Endothelial cell of umbilical vein (primary cell): Measurements from ENCODE around the gene ARHGAP29. TPM values are rescaled to one million over a fixed set of nuclear protein-coding genes. Genes with fewer than 3 reads are reported as not detected.

ENCODE experiments used
- BruUV-seq: library from RNA; stranded (reverse); fragments of 400-500 nt; replicated peaks from 2 replicates; lab custom pipeline; 2021; lab: Mats Ljungman, UMichigan
- CTCF ChIA-PET: fragments of 300-600, 350-600 bp; sonication (Branson Sonifier 250); formaldehyde crosslinking; loops from one replicate; lab custom pipeline; 2021; ENCODE audit warnings: antibody characterized with exemption, inconsistent platforms; lab: Charles Lee
- POLR2A ChIA-PET: fragments of 300-600, 350-600 bp; sonication (Branson Sonifier 250); formaldehyde crosslinking; loops from one replicate; lab custom pipeline; 2021; ENCODE audit warnings: antibody characterized with exemption, inconsistent platforms; lab: Charles Lee
- DNase-seq: peaks from one replicate; pipeline ENCODE4 v3.0.0-alpha.2; 2011; ENCODE audit warnings: low read depth, low spot score
- FAIRE-seq: peaks from 2 replicates; lab custom pipeline; 2011; peaks lifted over from hg19 to GRCh38; lab: Jason Lieb, UNC
- H2AFZ ChIP-seq: 2 replicates; pipeline ENCODE4 v1.6.0; 2012; ENCODE audit warnings: low read depth, low read length, control low read depth, inconsistent platforms
- H3K27ac ChIP-seq: 2 replicates; pipeline ENCODE4 v1.5.1; 2011; ENCODE audit warnings: low read depth, mild to moderate bottlenecking, control low read depth, low read length, moderate library complexity; ENCODE audit not compliant: insufficient read depth
- H3K27me3 ChIP-seq, 2 experiments: 2 replicates each; pipeline versions ENCODE4 v1.6.0 to v1.6.1; 2011; ENCODE audit warnings: low read length in 2 of 2, mixed read lengths in 1 of 2; ENCODE audit not compliant: control insufficient read depth in 2 of 2, insufficient read depth in 2 of 2
- H3K36me3 ChIP-seq, 2 experiments: 2 replicates in 1 of 2; 3 replicates in 1 of 2; pipeline ENCODE4 v1.5.1; 2011; ENCODE audit warnings: low read length in 2 of 2, mild to moderate bottlenecking in 1 of 2, moderate library complexity in 1 of 2; ENCODE audit not compliant: control insufficient read depth in 2 of 2, insufficient read depth in 2 of 2; ENCODE audit errors: extremely low read depth in 1 of 2
- H3K4me1 ChIP-seq: 3 replicates; pipeline ENCODE4 v1.5.1; 2011; ENCODE audit warnings: mild to moderate bottlenecking, low read length; ENCODE audit not compliant: control insufficient read depth, insufficient read depth; ENCODE audit errors: extremely low read depth
- H3K4me2 ChIP-seq: 2 replicates; pipeline ENCODE4 v1.6.1; 2011; ENCODE audit warnings: low read length, control low read depth, mixed read lengths; ENCODE audit not compliant: insufficient read depth
- H3K4me3 ChIP-seq, 3 experiments: fragments of 200-600 bp in 1 of 3; sonication (generic), shearing (Covaris generic) in 1 of 3; replicated peaks in 1 of 3; 2 replicates each; pipeline ENCODE4 v1.5.1; 2011 to 2016; ENCODE audit warnings: control low read depth in 3 of 3, low read length in 3 of 3, mild to moderate bottlenecking in 2 of 3, inconsistent platforms in 1 of 3, low read depth in 1 of 3, moderate library complexity in 1 of 3; ENCODE audit not compliant: insufficient read depth in 1 of 3
- H3K79me2 ChIP-seq: 2 replicates; pipeline ENCODE4 v1.6.0; 2012; ENCODE audit warnings: low read length, inconsistent platforms; ENCODE audit not compliant: control insufficient read depth, insufficient read depth
- H3K9ac ChIP-seq: replicated peaks from 2 replicates; pipeline ENCODE3; 2011; ENCODE audit warnings: low read length, control low read depth; ENCODE audit not compliant: insufficient read depth; ENCODE audit errors: extremely low read depth
- H3K9me1 ChIP-seq: replicated peaks from 3 replicates; pipeline ENCODE4 v1.6.0; 2011; ENCODE audit warnings: mild to moderate bottlenecking, low read length; ENCODE audit not compliant: control insufficient read depth, insufficient read depth; ENCODE audit errors: extremely low read depth
- H3K9me3 ChIP-seq: replicated peaks from 2 replicates; pipeline ENCODE4 v1.5.1; 2012; ENCODE audit warnings: low read length, inconsistent platforms; ENCODE audit not compliant: control insufficient read depth, insufficient read depth
- H4K20me1 ChIP-seq: replicated peaks from 2 replicates; pipeline ENCODE3; 2011; ENCODE audit warnings: mild to moderate bottlenecking, low read length; ENCODE audit not compliant: control insufficient read depth, insufficient read depth; ENCODE audit errors: extremely low read depth
- CTCF ChIP-seq, 2 donors: IDR thresholded peaks; 1 replicate in 1 of 2; 2 replicates in 1 of 2; pipeline ENCODE4 v1.5.1; 2011; ENCODE audit warnings: low read length in 2 of 2, mild to moderate bottlenecking in 2 of 2, moderate library complexity in 2 of 2, control low read depth in 1 of 2, inconsistent platforms in 1 of 2, low read depth in 1 of 2; ENCODE audit not compliant: insufficient read depth in 1 of 2; ENCODE audit errors: extremely low read depth in 1 of 2
- EZH2 ChIP-seq: IDR thresholded peaks from 2 replicates; pipeline ENCODE4 v1.6.1; 2012; ENCODE audit warnings: borderline replicate concordance, low read depth, mild to moderate bottlenecking, moderate library complexity, low read length, inconsistent platforms; ENCODE audit not compliant: severe bottlenecking
- FOS ChIP-seq: IDR thresholded peaks from 2 replicates; pipeline ENCODE4 v1.6.1; 2011; ENCODE audit warnings: mild to moderate bottlenecking, low read length, moderate library complexity, borderline replicate concordance; ENCODE audit not compliant: insufficient read depth
- GATA2 ChIP-seq: IDR thresholded peaks from 2 replicates; pipeline ENCODE4 v1.7.0; 2011; ENCODE audit warnings: low read depth, mild to moderate bottlenecking, moderate library complexity, mixed read lengths, low read length; ENCODE audit not compliant: insufficient read length, insufficient read depth
- JUN ChIP-seq: IDR thresholded peaks from 2 replicates; pipeline ENCODE4 v1.6.1; 2011; ENCODE audit warnings: borderline replicate concordance, low read depth; ENCODE audit not compliant: insufficient read length, insufficient read depth
- MYC ChIP-seq: IDR thresholded peaks from one replicate; pipeline ENCODE4 v1.6.1; 2011; ENCODE audit warnings: mild to moderate bottlenecking, low read depth, low read length
- POLR2A ChIP-seq: IDR thresholded peaks from 2 replicates; pipeline ENCODE4 v1.6.1; 2012; ENCODE audit warnings: low read depth, mild to moderate bottlenecking, control low read depth, low read length
- POLR2AphosphoS5 ChIP-seq: IDR thresholded peaks from 2 replicates; pipeline ENCODE4 v1.6.1; 2012; ENCODE audit warnings: low read depth, mild to moderate bottlenecking, control low read depth, low read length, moderate library complexity; ENCODE audit not compliant: insufficient read depth
- dilution Hi-C: fragments of 300-500 bp; cut with MboI; formaldehyde crosslinking; loops from one replicate; pipeline ENCODE4 v1.15.0; 2019; ENCODE audit warnings: low sequenced_read_pairs; ENCODE audit not compliant: extremely low pct_ligation_motif_present
- intact Hi-C: fragments of 100-400 bp; cut with micrococcal nuclease; formaldehyde crosslinking; loops from one replicate; pipeline ENCODE4 v1.10.0; 2022
- polyA plus RNA-seq, 4 experiments: library from polyadenylated mRNA; depleted of rRNA in 3 of 4; stranded (reverse) in 3 of 4; unstranded in 1 of 4; fragments of >200 nt; gene quantifications; 2 replicates each; pipeline versions ENCODE4 v1.2.1 to v1.2.3, GENCODE V29; 2011 to 2012; ENCODE audit warnings: missing spikeins in 1 of 4
- total RNA-seq: library from RNA; stranded (reverse); gene quantifications from 2 replicates; pipeline ENCODE4 v1.2.3, GENCODE V29; 2021
- TF ChIP-seq, protein P1 (sequence below): IDR thresholded peaks from 2 replicates; pipeline ENCODE4 v1.6.1; 2011; ENCODE audit not compliant: insufficient read depth, insufficient read length

Gene ARHGAP29
- total and polyA plus RNA-seq, 2 donors (not counting 3 experiments of a cell fraction or from before 2014, with no cell fraction given): 56.3 to 199 TPM

DNA sequence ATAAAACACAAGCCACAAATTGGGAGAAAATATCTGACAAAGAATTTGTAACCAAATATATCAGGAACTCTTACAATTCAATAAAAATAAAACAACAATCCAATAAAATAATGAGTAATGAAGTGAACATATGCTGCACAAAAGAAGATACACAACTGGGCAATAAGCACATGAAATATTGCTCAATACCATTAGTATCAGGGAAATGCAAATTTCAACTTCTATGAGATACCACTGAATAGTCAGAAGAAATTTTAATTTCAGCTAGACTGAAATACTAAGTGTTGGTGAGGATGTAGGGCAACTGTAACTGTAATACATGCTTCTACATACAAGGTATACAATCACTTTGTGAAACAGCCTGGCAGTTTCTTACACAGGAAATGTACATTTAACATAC, 7.4 kb upstream of the ARHGAP29 start:
- H3K4me2 ChIP-seq: peak overlapping the region; percentile 100
- no TSS peak for BruUV-seq
- H3K36me3 ChIP-seq: no peaks in the 10 kb centered on the region
- dilution Hi-C loops (no loop called here), intact Hi-C loops (loop anchor here (1.0 kb wide), 1 partner anchor 8 kb away; the partner anchor contains the start of gene ARHGAP29)
- H3K4me3 ChIP-seq: peak overlapping the region; percentile 58 to 98 (median 75)
- peak overlapping the region; percentile 90 for H3K27ac ChIP-seq
- DNase-seq (peak; percentile 49), FAIRE-seq (no peak)
- no peaks in the 10 kb centered on the region for H4K20me1 ChIP-seq
- no peaks in the 10 kb centered on the region for H3K9me3 ChIP-seq
- H3K27me3 ChIP-seq: no peaks in the 10 kb centered on the region
- ChIA-PET CTCF (interaction anchor here (0.7 to 4.8 kb wide), 7 partner anchors 14 to 206 kb away, joined by 3 to 22 read pairs (median 5); no protein-coding TSS in a partner anchor), POLR2A (interaction anchor here (1.1 kb wide), 2 partner anchors 27 to 85 kb away, joined by 4 read pairs; no protein-coding TSS in a partner anchor)
- H3K9ac ChIP-seq: peak overlapping the region; percentile 97
- H3K79me2 ChIP-seq: peaks cover 77% of the 10 kb centered on the region
- H3K9me1 ChIP-seq: no peaks in the 10 kb centered on the region
- peaks cover 44% of the 10 kb centered on the region for H3K4me1 ChIP-seq
- H2AFZ ChIP-seq: no peak overlapping the region
- TF ChIP-seq GATA2: no peak
- no peak for TF ChIP-seq FOS
- no peak for TF ChIP-seq JUN
- no peak for TF ChIP-seq MYC
- TF ChIP-seq, protein P1, sequence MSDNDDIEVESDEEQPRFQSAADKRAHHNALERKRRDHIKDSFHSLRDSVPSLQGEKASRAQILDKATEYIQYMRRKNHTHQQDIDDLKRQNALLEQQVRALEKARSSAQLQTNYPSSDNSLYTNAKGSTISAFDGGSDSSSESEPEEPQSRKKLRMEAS: no peak
- no peak for TF ChIP-seq POLR2AphosphoS5
- no peak for TF ChIP-seq CTCF (IDR thresholded peaks at IDR 0.05; ENCODE audit: extremely low read depth in 1 of 2, insufficient read depth in 1 of 2, low read depth in 1 of 2, low read length in 2 of 2)
- TF ChIP-seq EZH2: no peak
- no peak for TF ChIP-seq POLR2A
